Naive thymus-derived CD8-positive, alpha-beta T cell (primary cell): ENCODE data around the gene MTRF1. TPM values are rescaled to one million over a fixed set of nuclear protein-coding genes. Genes with fewer than 3 reads are reported as not detected.

Experiments used
- ATAC-seq, 2 donors: fragments of 150-1000 bp; cut with Tn5 transposase in 1 of 2; sonication (Bioruptor Pico), chemical (Tn5 transposase) in 1 of 2; 1 replicate in 1 of 2; 2 replicates in 1 of 2; pipeline ENCODE4 v1.10.0; 2021; ENCODE audit warnings: mild to moderate bottlenecking in 2 of 2, moderate library complexity in 2 of 2
- POLR2A ChIA-PET: fragments of 350-600 bp; sonication (Branson Sonifier 250); formaldehyde crosslinking; loops from one replicate; lab custom pipeline; 2021; ENCODE audit warnings: antibody characterized with exemption; lab: Charles Lee
- DNase-seq, 10 donors: peaks; one replicate each; pipeline versions ENCODE4 v3.0.0 to v3.0.0-alpha.2; 2020 to 2022
- H3K27ac Mint-ChIP-seq, 10 donors: one replicate each; pipeline ENCODE4 v1.8.0; 2020 to 2022; ENCODE audit warnings: mild to moderate bottlenecking in 10 of 10, mixed read lengths in 10 of 10, moderate library complexity in 4 of 10, inconsistent platforms in 1 of 10
- H3K27me3 Mint-ChIP-seq, 5 donors: one replicate each; pipeline ENCODE4 v1.8.0; 2021 to 2022; ENCODE audit warnings: mixed read lengths in 5 of 5
- H3K36me3 Mint-ChIP-seq, 3 donors: one replicate each; pipeline ENCODE4 v1.8.0; 2020 to 2022; ENCODE audit warnings: mixed read lengths in 3 of 3, mild to moderate bottlenecking in 2 of 3, inconsistent platforms in 1 of 3
- H3K4me1 Mint-ChIP-seq, 4 donors: one replicate each; pipeline ENCODE4 v1.8.0; 2021 to 2022; ENCODE audit warnings: mixed read lengths in 4 of 4
- H3K4me3 Mint-ChIP-seq, 10 donors: one replicate each; pipeline ENCODE4 v1.8.0; 2020 to 2022; ENCODE audit warnings: mild to moderate bottlenecking in 10 of 10, mixed read lengths in 10 of 10, moderate library complexity in 6 of 10, inconsistent platforms in 1 of 10
- H3K9me3 Mint-ChIP-seq, 9 donors: one replicate each; pipeline ENCODE4 v1.8.0; 2020 to 2022; ENCODE audit warnings: mixed read lengths in 9 of 9, mild to moderate bottlenecking in 3 of 9, inconsistent platforms in 1 of 9, moderate library complexity in 1 of 9
- polyA plus RNA-seq, 3 donors: library from polyadenylated mRNA; unstranded; fragments of 300-500 nt; fragmentation: Illumina TruSeq; gene quantifications; one replicate each; pipeline ENCODE4 v1.2.3, GENCODE V29; 2021
- total RNA-seq, 8 experiments: library from RNA in 2 of 8; stranded (reverse) in 2 of 8; gene quantifications; one replicate each; pipeline ENCODE4 v1.2.3 and lab custom pipeline; 2021 to 2026

Gene MTRF1
- total and polyA plus RNA-seq, 5 experiments from 2014 or later = 13.8 to 45.9 (median 24.3) TPM

- ATAC-seq (no peak), DNase-seq (no peak)
- no peaks in the 10 kb centered on the region for H3K27me3 Mint-ChIP-seq
- POLR2A ChIA-PET = interaction anchor here (0.7 to 1.3 kb wide), 6 partner anchors 8 to 268 kb away, joined by 3 to 5 read pairs (median 4); partner anchors contain the start of gene MTRF1
- no peaks in the 10 kb centered on the region for H3K9me3 Mint-ChIP-seq
- peak overlapping the region in 2 of 10 donors; percentile 30 to 47 for H3K4me3 Mint-ChIP-seq
- H3K36me3 Mint-ChIP-seq = peaks cover 0 to 4% (median 0%) of the 10 kb centered on the region in 3 donors
- peak overlapping the region in 3 of 10 donors; percentile 11 to 49 (median 31) for H3K27ac Mint-ChIP-seq
- H3K4me1 Mint-ChIP-seq = peaks cover 14 to 60% (median 43%) of the 10 kb centered on the region in 4 donors
Measured at GRCh38 chr13:41276824-41277223, 13.4 kb upstream of the MTRF1 start.

- POLR2A ChIA-PET = interaction anchor here (0.6 to 0.9 kb wide), 2 partner anchors 11 to 14 kb away, joined by 3 to 5 read pairs; no protein-coding TSS in a partner anchor
- ATAC-seq (no peak), DNase-seq (no peak)
- no peak overlapping the region for H3K4me3 Mint-ChIP-seq
- H3K4me1 Mint-ChIP-seq = peaks cover 16 to 65% (median 48%) of the 10 kb centered on the region in 4 donors
- H3K36me3 Mint-ChIP-seq = no peaks in the 10 kb centered on the region
- no peaks in the 10 kb centered on the region for H3K27me3 Mint-ChIP-seq
- peak overlapping the region in 2 of 10 donors; percentile 57 to 81 for H3K27ac Mint-ChIP-seq
- peaks cover 0 to 3% (median 0%) of the 10 kb centered on the region in 9 donors for H3K9me3 Mint-ChIP-seq
Measured at GRCh38 chr13:41274881-41275280, 11.5 kb upstream of the MTRF1 start.

- no peaks in the 10 kb centered on the region for H3K36me3 Mint-ChIP-seq
- peaks cover 0 to 10% (median 1%) of the 10 kb centered on the region in 9 donors for H3K9me3 Mint-ChIP-seq
- peaks cover 14 to 64% (median 46%) of the 10 kb centered on the region in 4 donors for H3K4me1 Mint-ChIP-seq
- peak overlapping the region in 9 of 10 donors; percentile 30 to 98 (median 65) for H3K27ac Mint-ChIP-seq
- peak overlapping the region in 1 of 10 donors; percentile 7 for H3K4me3 Mint-ChIP-seq
- no peak for ATAC-seq
- POLR2A ChIA-PET = interaction anchor here (0.7 to 3.5 kb wide), 3 partner anchors 9 to 997 kb away, joined by 3 to 15 read pairs (median 3); no protein-coding TSS in a partner anchor
- DNase-seq = no peak
- no peaks in the 10 kb centered on the region for H3K27me3 Mint-ChIP-seq
Measured at GRCh38 chr13:41273831-41274441, 10.6 kb upstream of the MTRF1 start.

DNA sequence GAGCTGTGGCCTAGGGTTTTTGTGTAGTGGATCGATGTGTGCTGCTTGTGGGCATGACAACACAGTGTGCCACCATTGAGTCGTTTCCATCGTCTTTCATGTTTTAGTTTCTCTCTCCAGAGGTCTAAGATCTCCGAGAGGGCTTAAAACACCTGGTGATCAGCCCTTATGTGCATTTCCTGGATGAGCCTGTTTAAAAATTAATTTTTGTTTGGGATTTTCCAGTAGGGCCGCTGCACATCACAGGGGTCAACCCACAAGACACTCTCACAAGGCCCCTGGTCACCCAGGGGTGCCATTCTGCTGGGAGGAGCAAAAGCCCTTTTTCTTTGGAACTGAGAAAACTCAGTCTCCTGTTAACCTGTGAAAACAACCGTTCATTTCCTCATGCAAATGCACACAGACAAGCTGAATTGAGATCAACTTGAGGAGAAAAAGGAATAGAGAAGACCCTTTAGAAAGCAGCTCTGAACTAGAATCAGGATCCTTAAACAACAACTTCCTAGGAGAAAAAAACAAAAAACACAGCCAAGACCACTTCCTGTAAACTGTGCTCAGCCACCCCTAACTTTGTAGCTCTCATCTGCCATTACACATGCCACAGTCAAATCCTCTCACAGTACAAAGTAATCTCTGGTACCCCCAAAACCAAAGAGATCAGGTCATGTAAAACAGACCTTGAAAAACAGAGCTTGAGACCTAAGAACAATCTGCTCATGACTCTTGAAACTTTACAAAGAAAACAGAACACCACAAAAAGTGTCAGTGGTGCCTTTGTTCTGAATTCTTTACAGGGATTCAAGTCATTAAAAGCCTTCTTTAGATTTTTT is 8.3 kb upstream of the MTRF1 start:
- DNase-seq = peak in 8 of 10 donors; percentile 8 to 87 (median 61)
- POLR2A ChIA-PET = interaction anchor here (0.6 to 3.5 kb wide), 11 partner anchors 9 to 269 kb away, joined by 3 to 19 read pairs (median 8); partner anchors contain the start of genes MTRF1 and NAA16
- H3K27ac Mint-ChIP-seq = peak overlapping the region; percentile 90 to 98 (median 96)

GRCh38 chr13:41268764-41269163 is 5.4 kb upstream of the MTRF1 start:
- ATAC-seq (no peak), DNase-seq (peak in 4 of 10 donors; percentile 10 to 30 (median 20))
- Mint-ChIP-seq H3K27ac (peak overlapping the region in 2 of 10 donors; percentile 13 to 69), H3K4me3 (peak overlapping the region in 1 of 10 donors; percentile 39), H3K27me3 (no peaks in the 10 kb centered on the region), H3K36me3 (peaks cover 0 to 5% (median 2%) of the 10 kb centered on the region in 3 donors), H3K9me3 (peaks cover 0 to 19% (median 4%) of the 10 kb centered on the region in 9 donors), H3K4me1 (peaks cover 10 to 56% (median 35%) of the 10 kb centered on the region in 4 donors)
- POLR2A ChIA-PET = interaction anchor here (0.7 to 1.1 kb wide), 3 partner anchors 9 to 42 kb away, joined by 3 to 4 read pairs (median 3); partner anchors contain the start of gene NAA16

More for the DNA sequence above, 8.3 kb upstream of the MTRF1 start:
- ATAC-seq = peak; percentile 87 to 88
- Mint-ChIP-seq H3K4me1 (peaks cover 10 to 55% (median 36%) of the 10 kb centered on the region in 4 donors), H3K4me3 (peak overlapping the region; percentile 52 to 81 (median 69)), H3K36me3 (peaks cover 0 to 5% (median 2%) of the 10 kb centered on the region in 3 donors), H3K9me3 (peaks cover 0 to 19% (median 4%) of the 10 kb centered on the region in 9 donors), H3K27me3 (no peaks in the 10 kb centered on the region)

- H3K27me3 Mint-ChIP-seq = no peaks in the 10 kb centered on the region
- H3K9me3 Mint-ChIP-seq = peaks cover 0 to 19% (median 4%) of the 10 kb centered on the region in 9 donors
- POLR2A ChIA-PET = interaction anchor here (0.9 to 1.7 kb wide), 4 partner anchors 10 to 206 kb away, joined by 3 to 6 read pairs (median 4); partner anchors contain the start of gene WBP4
- DNase-seq (peak in 2 of 10 donors; percentile 49 to 50), ATAC-seq (no peak)
- H3K4me3 Mint-ChIP-seq = peak overlapping the region in 9 of 10 donors; percentile 15 to 74 (median 52)
- H3K27ac Mint-ChIP-seq = peak overlapping the region; percentile 14 to 91 (median 81)
- peaks cover 7 to 54% (median 40%) of the 10 kb centered on the region in 4 donors for H3K4me1 Mint-ChIP-seq
- peaks cover 2 to 5% (median 2%) of the 10 kb centered on the region in 3 donors for H3K36me3 Mint-ChIP-seq
Measured at GRCh38 chr13:41267106-41267505, 3.7 kb upstream of the MTRF1 start.

GRCh38 chr13:41259875-41260501 is 3.4 kb downstream of the MTRF1 start:
- ATAC-seq = no peak
- Mint-ChIP-seq H3K4me1 (peaks cover 13 to 52% (median 48%) of the 10 kb centered on the region in 4 donors), H3K27ac (peak overlapping the region in 1 of 10 donors; percentile 47), H3K4me3 (peak overlapping the region in 2 of 10 donors; percentile 9 to 38), H3K36me3 (peaks cover 5 to 55% (median 29%) of the 10 kb centered on the region in 3 donors), H3K9me3 (no peaks in the 10 kb centered on the region), H3K27me3 (no peaks in the 10 kb centered on the region)
- DNase-seq = no peak
- POLR2A ChIA-PET = interaction anchor here (1.4 kb wide), 1 partner anchor 11 kb away, joined by 3 read pairs; no protein-coding TSS in a partner anchor

DNA sequence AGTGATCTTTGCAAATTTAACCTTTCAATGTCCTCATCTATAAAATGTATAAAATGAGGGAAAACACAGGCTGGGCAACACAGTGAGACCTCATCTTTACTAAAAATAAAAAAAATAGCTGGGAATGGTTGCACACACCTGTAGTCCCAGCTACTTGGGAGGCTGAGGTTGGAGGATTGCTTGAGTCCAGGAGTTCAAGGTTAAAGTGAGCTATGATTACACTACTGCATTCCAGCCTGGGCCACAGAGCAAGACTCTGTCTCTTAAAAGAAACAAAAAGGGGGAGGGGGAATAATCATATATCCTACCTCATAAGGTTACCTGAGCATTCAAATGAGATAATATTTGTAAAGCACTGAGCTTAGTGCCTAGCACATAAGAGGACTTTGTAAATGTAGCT is 5.8 kb downstream of the MTRF1 start:
- Mint-ChIP-seq H3K9me3 (no peaks in the 10 kb centered on the region), H3K4me1 (peaks cover 15 to 40% (median 35%) of the 10 kb centered on the region in 4 donors), H3K36me3 (peaks cover 5 to 74% (median 45%) of the 10 kb centered on the region in 3 donors), H3K4me3 (peak overlapping the region in 2 of 10 donors; percentile 38 to 55), H3K27me3 (no peaks in the 10 kb centered on the region), H3K27ac (peak overlapping the region in 1 of 10 donors; percentile 20)
- DNase-seq (no peak), ATAC-seq (no peak)
- POLR2A ChIA-PET = interaction anchor here (1.0 kb wide), 1 partner anchor 71 kb away, joined by 4 read pairs; no protein-coding TSS in a partner anchor

DNA sequence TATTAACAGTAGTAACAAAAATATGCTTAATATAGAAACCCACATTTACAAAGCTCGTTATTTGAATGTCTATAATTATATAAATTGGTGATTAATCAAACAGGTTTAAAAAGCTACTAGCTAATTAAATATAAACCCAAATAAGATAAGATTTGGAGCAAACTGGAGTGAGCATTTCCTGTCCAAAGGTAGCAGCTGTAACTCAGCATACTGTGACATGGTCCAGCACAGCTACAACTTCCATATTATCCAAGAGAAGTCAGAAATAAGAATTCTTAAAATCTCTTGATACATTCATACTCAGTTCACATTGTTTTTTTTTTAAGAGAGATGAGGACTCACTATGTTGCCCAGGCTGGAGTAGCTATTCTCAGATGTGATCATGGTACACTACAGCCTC is 8.5 kb downstream of the MTRF1 start:
- Mint-ChIP-seq H3K36me3 (peaks cover 9 to 84% (median 60%) of the 10 kb centered on the region in 3 donors), H3K27me3 (no peaks in the 10 kb centered on the region), H3K9me3 (no peaks in the 10 kb centered on the region), H3K27ac (no peak overlapping the region), H3K4me1 (peaks cover 24 to 48% (median 41%) of the 10 kb centered on the region in 4 donors), H3K4me3 (no peak overlapping the region)
- ATAC-seq (no peak), DNase-seq (no peak)
- POLR2A ChIA-PET = interaction anchor here (0.6 kb wide), 1 partner anchor 100 kb away, joined by 3 read pairs; no protein-coding TSS in a partner anchor

DNA sequence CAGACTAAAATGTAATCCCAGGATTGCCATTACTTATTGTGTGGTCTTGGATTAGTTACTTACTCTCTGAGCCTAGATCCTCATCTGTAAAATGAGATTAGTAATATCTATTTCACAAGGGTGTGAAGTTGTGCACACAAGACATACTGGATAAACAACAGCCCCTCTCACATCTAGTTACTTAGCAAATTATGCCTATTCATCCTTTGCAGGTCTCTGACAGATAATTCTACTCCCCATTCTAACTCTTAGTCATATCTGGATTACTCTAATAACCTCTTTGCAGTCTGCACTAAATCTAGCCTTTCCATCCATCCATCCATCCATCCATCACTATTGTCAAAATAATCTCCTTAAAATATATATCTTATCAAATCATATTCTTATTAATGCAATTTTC is 12.4 kb downstream of the MTRF1 start:
- no peak for DNase-seq
- POLR2A ChIA-PET = interaction anchor here (1.1 kb wide), 1 partner anchor 13 kb away, joined by 3 read pairs; no protein-coding TSS in a partner anchor
- H3K4me3 Mint-ChIP-seq = no peak overlapping the region
- no peaks in the 10 kb centered on the region for H3K9me3 Mint-ChIP-seq
- H3K4me1 Mint-ChIP-seq = peaks cover 6 to 23% (median 17%) of the 10 kb centered on the region in 4 donors
- no peaks in the 10 kb centered on the region for H3K27me3 Mint-ChIP-seq
- H3K27ac Mint-ChIP-seq = no peak overlapping the region
- H3K36me3 Mint-ChIP-seq = peaks cover 9 to 66% (median 49%) of the 10 kb centered on the region in 3 donors
- ATAC-seq = no peak

DNA sequence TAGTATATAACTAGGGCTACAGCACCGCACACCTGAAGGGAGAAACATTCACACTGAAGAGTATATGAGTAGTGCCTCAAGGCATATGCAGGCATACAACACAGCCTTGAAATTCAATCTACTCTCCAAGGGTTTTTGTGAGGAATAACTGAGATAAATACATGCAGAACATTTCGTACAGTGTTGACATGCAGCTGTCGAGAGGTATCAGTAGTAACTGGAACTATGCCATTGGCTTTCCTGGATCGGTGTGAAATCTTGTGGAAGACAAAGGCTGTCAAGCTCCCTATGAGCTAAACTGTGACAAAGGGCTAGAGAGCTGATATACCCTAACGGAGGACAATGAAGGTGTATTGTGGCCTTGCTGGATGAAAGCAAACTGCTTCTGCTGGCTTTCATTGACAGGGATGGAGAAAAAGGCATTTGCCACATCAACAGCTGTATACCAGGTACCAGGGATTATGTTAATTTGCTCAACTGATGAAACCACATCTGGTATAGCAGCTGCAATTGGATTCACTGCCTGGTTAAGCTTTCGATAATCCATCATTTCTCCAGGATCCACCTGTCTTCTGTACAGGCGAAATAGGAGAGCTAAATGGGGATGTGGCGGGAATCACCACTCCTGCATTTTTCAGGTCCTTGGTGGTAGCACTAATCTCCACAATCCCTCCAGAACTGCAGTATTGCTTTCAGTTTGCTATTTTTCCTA is 16.3 kb downstream of the MTRF1 start:
- H3K9me3 Mint-ChIP-seq = no peaks in the 10 kb centered on the region
- no peaks in the 10 kb centered on the region for H3K27me3 Mint-ChIP-seq
- no peak for DNase-seq
- H3K27ac Mint-ChIP-seq = peak overlapping the region in 2 of 10 donors; percentile 20 to 27
- POLR2A ChIA-PET = no interaction called here
- no peak overlapping the region for H3K4me3 Mint-ChIP-seq
- peaks cover 5 to 38% (median 36%) of the 10 kb centered on the region in 3 donors for H3K36me3 Mint-ChIP-seq
- ATAC-seq = no peak
- H3K4me1 Mint-ChIP-seq = peaks cover 8 to 33% (median 18%) of the 10 kb centered on the region in 4 donors
